GM19468 (cell line): ENCODE measurements around the gene TREML4.

Source experiments
- ATAC-seq: cut with Tn5 transposase; IDR thresholded peaks from one replicate; pipeline ENCODE4 v1.9.1; 2021; ENCODE audit warnings: mild to moderate bottlenecking, moderate library complexity, moderate number of reproducible peaks; ENCODE audit not compliant: unreplicated experiment; ENCODE audit errors: extremely low read depth

TREML4 gene

DNA sequence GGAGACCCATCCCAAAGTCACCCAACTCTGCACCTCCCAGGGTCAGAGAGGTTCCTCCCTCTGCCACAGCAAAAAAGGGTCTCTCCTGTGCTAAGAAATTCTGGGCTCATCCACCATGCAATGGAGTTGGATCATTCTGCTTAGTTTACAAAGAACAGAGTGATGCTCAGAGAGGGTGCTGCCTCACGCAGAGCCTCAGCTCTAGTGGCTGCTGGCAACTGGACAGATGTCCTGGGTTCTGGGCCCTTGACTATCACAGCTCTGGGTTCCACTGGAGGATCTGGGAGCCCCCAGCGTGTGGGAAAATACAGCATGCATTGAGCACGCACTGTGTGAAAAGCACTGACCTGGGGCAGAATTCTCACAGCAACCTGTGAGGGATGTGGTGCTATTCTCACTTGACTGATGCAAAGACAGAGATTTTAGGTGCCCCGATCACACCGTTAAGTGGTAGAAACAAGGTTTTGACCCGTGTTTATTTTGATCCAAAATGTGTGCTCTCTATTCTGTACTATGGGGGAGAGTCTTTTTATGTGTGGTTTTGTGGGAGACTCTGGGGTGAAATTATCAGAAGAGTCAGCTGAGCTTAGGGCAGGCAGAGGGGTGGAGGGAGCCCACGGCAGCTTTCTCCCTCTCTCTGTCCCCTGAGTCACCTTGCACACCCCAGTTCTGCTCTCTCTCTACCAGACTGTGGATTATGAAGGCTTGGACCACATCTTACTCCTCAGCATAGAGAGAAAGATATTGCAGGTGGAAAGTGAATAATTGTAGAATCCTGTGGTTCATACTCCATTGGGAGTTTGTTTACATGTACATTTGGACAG is 19.9 kb downstream of the TREML4 start:
- ATAC-seq, result no peak

DNA sequence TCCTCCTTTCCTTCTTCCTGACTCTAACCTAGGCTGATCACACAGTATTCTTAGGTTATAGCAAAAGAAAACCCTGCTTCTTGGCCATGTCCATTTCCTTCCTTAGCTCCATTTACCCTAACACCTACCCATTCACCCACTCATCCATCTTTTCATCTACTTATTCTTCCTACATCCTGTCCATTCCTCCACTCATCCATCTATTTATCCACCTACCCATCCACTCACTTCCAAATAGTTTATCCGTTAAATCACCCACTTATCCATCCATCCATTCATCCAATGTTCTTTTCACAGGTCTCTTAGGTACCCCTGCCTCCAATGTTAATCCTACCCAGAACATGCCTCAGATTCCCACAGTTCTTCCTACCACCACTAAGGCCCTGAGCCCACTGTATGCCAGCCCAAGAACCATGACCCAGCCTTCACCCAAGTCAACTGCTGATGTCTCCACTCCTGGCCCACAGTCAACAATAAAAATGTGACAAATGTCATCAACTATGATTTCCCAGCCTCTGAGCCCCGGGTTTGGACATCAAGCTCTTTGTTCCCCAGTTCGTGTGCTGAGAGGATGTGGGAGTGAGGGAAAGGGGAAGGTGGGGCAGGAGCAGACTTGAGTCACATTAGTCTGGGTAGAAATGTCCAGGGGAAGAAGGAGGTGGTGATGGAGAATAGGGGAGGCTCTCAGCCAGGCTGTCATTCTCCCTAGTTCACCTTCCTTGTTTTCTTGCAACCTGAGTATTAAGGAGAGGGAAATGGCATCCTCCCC is 24.4 kb downstream of the TREML4 start:
- ATAC-seq, result no peak

DNA sequence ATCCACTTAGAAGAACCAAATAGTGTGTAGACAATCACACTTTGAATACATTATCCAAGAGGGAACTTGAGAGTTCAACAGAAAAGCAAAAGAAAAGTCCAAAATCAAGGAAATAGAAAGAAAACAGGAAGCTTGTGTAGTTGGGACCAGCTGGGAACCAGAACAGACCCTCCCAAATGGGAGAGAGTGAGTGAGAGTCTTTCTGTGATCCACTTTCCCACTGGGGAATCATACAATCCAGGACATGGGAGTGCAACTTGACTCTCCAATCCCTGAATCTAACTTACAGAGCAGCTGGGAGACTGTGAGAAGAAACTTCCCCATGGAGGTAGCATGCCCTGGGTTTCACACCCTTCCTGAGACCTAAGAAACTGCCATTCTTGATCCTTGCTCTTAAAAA is 27.0 kb downstream of the TREML4 start:
- ATAC-seq, result no peak

DNA sequence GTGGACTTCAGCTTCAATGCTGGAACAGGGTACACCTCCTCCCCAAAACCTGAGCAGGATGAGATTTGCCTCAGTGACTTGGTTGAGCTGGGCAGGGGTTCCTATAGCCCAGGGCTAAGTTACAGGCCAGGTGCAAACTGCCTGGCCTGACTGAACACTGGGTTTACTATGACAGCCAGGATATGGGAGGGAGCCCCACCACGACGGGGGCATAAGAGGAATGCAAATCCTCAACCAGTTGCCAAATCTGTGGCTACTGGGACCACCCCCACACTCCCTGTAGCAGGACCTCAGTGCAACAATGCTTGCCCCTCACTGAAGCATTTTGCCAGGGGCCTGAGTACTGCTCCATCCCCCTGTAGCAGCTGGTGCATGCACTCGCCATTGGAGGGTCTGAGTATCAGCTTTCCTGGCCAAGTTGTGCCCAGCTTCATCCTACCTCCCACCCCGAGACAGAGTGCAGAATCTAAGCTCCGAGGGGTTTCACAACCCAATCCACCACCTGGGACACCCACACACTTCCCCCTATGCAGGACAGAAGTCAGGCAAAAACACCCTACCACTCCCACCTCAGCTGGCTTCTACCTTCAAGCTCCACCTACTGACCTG is 27.6 kb downstream of the TREML4 start:
- ATAC-seq, result no peak

DNA sequence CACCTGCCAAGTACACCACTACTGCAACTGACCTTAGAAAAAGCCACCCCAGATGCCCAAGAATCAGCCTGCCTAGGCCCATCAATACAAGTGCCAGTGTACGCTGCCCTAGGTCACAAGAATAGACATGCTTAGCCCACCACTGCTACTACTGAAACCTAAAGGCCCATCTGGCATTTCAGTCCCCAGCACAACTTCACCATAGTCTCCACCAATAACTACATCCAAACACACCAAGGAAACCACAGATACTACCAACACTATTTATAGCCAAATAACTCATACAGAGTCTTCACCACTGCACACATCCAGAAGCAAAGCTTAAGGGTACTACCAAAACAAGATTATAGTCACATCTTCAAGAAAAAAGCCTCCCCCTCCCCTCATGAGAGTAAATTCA is 28.2 kb downstream of the TREML4 start:
- peak; percentile 32 for ATAC-seq

DNA sequence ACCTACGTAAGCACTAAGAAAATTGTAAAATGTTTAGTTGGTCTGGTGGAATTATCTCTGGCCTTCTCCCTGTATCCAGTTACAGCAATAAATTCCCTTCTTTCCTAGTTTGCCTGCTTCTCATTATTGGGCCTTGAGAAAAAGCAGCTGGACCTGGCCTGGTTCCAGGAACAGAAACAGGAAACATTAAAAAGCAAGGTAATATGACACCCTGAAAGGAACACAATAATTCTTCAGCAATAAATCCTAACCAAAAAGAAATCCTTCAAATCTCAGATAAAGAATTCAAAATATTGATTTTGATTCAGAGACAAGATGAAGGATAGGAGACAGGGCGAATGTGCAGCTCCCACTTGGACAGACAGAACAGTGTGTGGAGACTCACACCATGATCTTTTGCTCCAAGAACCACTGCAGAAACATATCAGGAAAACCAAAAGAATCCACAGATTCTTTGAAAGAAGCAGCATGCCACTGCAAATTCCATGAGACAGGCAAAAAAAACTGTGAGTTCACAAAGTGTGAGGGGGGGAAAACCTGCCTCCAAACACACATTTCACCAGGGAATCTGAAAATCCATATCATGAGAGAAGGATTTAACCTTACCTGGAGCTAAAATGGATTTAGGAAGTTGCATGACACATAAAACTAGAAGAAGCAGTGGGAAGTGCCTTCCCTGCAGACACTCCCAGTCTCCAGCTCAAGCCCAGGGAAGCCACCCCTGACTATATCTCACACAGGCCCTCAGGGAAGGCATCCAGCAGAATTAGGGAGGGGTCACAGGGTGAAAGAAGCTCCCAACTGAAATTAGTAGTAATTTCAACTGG is 29.4 kb downstream of the TREML4 start:
- no peak for ATAC-seq

DNA sequence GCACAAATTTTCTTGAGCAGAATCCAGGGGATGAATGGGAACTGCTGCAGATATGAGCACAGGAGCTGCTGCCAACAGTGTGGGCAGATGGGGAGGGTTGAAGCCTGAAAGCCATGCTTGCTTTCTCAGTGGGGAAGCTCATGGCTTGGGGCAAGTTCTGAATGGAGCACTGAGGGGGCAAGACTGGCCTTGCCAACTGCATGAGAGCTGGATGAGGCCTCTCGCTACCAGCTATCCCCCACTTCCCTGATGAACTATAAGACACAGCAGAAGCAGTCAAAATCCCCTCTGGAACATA is 30.0 kb downstream of the TREML4 start:
- ATAC-seq, result no peak

DNA sequence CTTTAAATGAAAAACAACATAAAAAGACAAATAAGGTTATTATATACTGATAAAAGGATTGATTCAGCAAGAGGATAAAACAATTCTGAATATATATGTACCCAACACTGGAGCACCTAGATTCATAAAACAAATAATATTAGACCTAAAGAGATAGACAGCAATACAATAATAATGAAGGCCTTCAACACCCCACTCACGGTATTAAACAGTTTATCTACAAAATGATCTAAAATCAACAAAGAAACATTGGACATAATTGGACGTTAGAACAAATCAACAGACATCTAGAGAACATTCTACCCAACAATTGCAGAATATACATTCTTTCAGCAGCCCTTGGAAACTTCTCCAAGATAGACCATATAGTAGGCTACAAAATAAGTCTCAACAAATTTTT is 34.3 kb downstream of the TREML4 start:
- ATAC-seq, result no peak

DNA sequence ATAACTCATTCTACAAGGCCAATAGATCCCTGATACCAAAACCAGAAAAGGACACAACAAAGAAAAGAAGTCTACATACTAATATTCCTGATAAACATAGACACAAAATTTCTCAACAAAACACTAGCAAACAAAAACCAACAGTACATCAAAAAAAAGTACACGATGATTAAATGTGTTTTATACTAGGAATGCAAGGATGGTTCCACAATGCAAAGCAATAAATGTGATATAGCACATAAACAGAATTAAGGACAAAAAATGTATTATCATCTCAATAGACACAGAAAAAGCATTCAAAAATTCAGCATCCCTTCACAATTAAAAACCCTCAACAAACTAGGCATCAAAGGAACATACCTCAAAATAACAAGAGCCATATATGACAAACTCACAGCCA is 35.1 kb downstream of the TREML4 start:
- ATAC-seq, result no peak

DNA sequence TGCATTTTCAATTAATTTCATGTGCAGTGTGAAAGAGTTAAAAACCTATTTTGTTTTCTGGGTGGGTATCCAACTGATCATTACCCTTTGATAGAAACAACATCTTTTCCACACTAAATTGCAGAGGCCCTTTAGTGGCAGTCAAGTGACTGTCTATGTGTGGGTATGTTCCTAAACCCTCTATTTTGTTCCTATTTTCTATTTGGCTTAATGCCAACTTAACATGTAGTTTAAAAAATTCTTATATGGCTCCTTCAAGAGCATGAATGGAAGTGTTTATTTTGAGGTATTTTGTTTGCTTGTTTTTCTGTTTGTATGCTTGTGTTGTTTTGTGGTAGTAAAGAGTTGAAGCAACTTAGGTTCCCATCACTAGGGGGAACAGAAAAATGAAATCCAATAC is 38.4 kb downstream of the TREML4 start:
- no peak for ATAC-seq

DNA sequence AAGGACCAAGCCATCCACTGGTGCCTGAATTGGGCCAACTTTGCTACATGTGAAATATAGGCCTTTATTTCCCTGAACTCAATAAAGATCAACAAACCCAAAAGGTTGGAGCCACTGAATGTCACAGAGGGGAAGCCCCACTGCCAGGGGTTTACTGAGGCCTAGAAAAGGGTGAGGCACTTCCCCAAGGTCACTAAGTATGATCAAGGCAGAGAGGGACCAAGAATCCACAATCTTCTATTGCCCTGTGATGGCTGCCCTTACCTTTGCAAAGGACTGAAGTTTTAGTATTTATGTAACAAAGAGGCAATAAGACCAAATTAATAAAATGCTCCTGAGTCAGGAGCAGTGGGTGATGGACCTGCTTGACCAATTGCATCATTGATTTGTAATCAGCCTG is 40.3 kb downstream of the TREML4 start:
- ATAC-seq, result no peak

DNA sequence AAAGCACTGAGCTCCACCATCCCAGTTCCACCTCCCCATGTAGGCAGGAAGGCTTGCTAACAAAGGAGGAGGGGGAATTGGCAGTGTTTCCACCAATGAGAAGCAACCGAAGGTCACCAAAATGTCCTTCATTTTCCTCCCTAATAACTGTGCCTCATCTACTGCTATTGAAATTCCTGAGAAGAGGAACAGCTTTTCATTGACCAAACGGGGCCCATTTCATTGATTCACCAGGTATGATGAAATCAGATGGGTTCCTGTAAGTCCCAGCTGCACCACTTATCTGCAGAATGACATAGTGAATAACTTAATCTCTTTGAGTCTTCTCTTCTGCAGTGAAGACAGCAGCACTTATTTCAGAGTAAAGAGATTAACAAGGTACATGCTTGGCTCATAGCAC is 41.0 kb downstream of the TREML4 start:
- ATAC-seq, result no peak

DNA sequence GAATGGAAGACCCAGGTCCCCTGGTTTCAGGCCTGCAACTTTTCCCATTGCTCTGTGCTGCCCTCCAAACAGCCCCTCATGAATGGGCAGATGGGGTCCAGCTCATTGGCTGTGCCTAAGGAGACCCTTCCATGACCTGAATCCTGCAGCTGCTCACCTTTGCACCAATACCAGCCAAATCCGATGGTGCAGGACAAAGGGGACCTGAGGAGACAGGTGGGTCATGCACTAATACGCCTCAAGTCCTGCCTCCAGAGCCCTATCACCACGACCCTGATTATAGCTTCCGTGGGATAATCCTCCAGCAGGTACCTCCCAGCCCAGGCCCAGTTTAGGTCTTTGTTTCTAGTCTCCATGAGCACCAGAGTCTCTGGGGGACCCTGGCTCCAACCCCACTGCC is 41.6 kb downstream of the TREML4 start:
- ATAC-seq, result no peak

DNA sequence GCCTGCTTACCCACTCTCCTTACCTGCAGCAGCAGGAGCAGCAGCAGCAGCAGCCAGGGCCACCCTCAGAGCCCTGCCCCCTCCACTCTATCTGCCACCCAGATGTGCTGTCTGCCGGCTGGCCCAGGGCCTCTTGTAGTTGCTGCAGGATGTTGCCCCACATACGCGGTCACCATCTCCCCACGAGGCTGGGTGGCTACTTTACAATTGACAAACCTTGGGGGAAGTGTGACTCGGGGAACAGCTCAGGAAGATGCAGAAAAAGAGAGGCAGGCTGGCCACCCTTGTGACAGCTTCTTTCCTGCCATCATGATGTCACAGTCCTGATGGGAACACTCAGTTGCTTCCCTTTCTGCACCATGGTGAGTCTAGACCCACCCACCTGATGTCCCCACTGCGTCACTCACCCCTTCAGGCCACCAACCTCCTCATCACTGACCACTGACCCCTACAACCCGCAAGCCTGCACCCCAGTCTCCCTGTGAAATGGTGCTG is 43.8 kb downstream of the TREML4 start:
- ATAC-seq, result no peak

DNA sequence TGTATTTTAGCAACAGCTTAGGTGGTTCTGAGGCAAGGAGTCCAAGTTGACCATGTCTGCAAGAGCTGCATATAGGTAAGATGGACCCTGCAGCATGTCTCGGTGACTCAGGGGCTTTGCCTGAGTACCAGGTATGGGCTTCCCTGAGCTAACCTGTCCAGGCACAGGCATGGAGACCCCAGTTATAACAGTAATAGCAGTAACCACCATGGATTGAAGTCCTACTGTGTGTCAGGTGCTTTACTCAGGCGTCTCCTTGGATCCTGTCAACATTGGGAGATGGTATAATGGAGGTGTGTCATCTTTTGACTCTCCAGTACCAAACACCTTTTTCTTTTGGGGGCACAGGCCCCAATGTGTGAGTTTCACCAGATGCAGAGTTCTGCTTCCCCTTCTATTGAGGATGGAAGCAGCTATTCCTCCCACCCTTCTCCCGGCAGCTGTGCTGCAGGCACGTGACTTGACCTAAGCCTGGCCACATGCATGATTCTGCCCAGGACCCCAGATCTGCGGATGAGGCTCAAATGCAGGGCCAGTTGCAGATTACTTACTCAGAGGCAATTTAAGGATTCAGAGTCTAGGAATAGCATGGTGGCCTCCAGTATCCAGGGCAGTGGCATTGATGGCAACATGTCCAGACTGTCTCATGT is 44.6 kb downstream of the TREML4 start:
- ATAC-seq, result no peak

DNA sequence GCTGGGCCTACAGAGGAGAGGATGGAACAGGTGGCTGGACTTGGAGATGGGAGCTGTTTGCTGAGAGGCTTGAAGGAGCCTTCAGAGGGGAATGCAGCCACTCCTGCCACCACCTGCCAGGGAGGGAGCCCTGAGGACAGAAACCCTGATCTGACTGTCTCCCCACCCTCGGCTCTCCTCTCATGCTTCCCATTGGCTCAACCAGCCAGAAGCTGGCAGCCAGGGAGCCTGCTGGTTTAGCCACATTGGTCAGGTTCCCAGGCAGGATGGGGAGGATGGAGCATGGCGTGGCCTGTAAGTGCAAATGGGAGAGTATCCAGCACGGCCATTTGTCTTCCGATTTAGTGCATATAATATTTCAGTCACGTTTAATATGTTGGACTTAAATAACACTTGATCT is 45.6 kb downstream of the TREML4 start:
- ATAC-seq, result no peak

DNA sequence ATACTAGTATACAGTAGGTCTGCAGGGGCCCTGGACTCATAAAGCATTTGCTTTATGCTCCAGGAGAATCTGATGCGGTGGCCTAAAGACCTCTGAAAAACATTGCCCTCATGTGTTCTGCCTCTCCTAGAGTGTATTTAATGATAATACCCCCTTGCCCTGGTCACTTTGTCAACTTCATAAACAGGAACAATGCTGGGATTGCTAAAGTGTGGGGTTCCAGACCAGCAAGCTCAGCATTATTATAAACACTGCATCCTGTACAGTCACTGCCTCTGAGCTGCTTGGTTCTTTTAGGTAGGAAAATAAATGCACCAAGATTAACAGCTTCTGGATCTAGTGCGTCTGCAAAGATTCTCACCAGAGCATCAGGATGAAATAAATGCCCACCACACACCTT is 46.1 kb downstream of the TREML4 start:
- no peak for ATAC-seq

DNA sequence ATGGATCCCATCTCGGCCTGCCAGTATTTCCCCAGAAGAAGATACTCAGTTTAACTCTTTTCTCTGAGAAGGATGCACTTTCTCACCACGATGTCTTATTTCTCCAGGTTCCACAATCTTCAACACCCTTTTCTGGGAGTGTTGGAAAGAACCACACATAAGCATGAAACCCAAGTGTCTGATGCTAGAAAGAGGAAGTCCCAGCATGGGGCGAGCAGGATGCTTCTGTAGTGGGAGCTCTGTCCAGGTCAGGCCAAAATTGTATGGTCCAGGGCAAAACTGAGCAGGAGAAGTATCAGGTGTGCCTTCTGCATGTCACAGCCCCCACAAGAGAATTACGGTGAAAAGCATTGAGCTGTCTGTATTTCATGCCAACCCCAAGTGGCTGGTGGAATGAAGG is 47.3 kb downstream of the TREML4 start:
- ATAC-seq, result no peak

DNA sequence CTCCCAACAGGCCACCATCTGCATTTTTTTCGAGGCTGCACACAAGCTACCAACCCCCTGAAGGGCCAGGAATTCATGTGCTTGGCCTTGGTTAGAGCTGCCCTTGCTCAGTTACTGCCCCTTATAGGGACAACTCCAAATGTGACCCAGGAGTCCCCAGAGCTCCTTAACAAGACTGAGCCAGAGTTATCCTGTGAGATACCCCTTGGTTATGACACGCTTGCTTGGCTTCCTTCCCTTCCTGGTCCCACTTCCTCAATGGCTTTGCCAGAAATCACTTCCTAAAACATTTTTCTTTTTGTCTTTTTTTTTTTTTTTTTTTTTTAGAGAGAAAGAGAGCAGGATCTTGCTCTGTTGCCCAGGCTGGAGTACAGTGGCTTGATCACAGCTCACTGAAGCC is 49.5 kb downstream of the TREML4 start:
- ATAC-seq, result no peak
